Myocyte (in vitro differentiated cells): Measurements from ENCODE around the gene GMDS. TPM values are rescaled to one million over a fixed set of nuclear protein-coding genes. Genes with fewer than 3 reads are reported as not detected.
A peak's percentile ranks its signal among the peaks of the same experiment; 100 is the strongest.

Experiments used
- DNase-seq: peaks from one replicate; pipeline ENCODE4 v3.0.0-alpha.2; 2012; ENCODE audit warnings: low read depth
- total RNA-seq: library from RNA; depleted of rRNA; stranded (reverse); fragments of >200 nt; gene quantifications from 2 replicates; pipeline ENCODE4 v1.2.3, GENCODE V29; 2014

Gene GMDS
- total RNA-seq, 1 donor from 2014 or later: 9.3 TPM

DNA sequence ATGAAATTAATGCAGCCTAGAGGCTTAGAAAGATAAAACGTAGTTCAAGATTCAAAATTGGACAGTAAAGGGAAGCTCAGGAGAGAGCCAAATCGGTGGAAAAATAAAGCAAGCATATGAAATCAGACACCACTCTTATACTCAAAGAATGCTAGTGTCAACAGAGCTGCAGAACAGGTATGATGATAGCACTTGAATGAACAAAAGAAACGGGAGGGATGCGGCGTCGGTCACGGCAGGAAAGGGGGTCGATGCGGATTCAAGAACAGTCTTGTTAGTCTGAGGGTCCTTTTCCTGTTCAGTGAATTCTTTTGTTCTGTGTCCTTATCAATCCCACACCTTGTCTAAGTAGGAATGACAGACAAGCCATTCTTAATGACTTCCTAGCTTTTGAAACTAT lies 521.3 kb downstream of the GMDS start:
- no peak for DNase-seq

- DNase-seq: no peak
Measured at GRCh38 chr6:1722801-1723200, 522.6 kb downstream of the GMDS start.

DNA sequence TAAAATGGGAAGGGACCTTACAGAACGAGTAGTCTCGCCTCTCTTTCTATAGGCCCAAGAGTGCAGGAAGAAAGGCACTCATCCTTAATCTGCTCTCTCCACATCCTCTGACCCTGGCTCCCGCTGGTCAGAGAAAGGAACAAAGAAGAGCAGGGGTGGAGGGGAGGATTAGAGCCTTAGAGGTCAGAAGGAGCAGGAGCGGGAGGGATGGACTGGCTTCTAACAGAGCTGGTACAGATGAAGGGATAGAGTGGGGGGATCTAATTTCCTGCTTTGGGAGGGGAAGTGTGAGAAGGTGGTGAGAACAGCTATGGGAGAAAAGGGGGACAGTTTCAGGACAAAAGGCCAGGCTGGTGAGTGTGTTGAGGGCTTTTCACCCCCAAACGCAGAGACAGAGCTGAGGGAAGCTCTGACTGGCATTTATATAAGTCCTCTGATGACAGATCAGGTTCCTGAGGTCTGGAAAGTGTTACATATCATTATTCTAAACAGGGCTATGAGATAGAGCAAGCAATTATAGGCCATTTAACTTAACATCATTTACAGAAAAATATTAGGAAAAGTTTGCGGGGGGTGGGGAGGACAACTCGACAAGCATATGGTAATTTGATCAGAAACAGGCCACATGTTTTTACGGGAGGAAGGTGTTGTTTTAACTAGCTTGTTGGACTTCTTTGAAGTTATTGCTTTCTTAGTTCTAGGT lies 524.6 kb downstream of the GMDS start:
- no peak for DNase-seq

- DNase-seq: no peak
Measured at GRCh38 chr6:1719922-1720321, 525.5 kb downstream of the GMDS start.

DNA sequence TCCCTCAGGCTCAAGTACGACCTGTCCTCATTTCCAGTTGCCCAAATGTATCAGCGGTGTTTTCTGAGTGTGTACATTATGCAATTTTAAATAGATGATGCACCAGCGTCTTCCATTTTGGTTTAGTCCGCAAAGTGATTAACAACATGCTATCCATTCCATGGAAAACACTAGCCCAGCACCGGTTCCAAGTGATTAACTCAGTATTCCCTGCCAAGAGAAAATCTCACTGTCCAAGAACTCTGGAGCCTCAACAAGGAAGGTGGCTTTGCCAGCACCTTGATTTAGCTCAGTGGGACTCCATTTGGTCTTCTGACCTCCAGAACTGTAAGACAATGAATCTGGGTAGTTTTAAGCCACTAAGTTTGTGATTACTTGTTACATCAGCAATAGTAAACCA lies 528.5 kb downstream of the GMDS start:
- DNase-seq: no peak

- DNase-seq: no peak
Measured at GRCh38 chr6:1716396-1716795, 529.0 kb downstream of the GMDS start.

GRCh38 chr6:1715336-1715735 lies 530.1 kb downstream of the GMDS start:
- DNase-seq: peak; percentile 53

DNA sequence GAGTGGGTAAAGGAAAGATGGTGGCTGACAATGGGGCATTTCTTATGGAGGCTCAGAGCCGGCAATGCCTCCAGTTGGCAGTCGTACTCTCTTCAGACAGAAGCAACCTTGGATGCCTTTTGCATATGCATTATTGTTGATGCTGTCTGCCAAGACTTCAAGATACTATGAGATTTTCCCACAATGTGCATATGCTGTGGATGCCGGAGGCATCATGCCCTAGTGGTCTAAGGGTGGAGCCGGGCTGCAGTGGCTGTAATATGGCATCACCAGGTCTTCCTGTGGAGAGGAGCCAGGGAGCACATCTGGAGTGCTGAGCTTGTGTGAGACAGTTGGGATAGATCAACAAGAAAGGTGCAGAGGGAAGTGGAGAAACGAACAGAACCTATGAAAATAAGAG lies 530.8 kb downstream of the GMDS start:
- DNase-seq: no peak

DNA sequence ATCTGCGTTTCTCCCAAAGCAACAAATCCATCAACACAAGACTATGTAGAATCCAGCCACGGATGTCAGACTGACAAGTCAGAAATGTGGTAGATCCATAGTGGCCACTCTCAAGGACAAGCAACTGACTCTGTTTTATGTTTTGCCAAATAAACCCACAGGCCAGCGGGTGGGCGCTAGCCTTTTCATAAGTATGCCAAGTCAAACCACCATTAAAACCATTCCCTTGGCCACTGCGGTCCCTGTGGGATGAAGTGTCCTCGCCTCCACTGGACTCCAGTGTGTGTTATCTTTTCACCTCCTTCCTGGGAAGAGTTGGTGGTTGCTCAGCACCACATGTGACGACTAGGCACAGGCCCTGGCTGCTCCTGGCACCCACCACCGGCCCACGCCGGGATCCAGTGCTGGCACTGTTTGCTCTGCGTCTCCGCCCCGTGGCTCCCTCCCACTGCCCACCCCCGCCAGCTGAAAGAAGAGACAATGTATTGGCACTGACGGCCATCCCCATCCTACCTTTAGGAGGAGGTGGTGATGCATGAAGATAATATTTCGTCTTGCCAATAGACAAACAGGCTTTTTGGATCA lies 532.3 kb downstream of the GMDS start:
- peak; percentile 69 for DNase-seq

GRCh38 chr6:1712451-1712850 lies 533.0 kb downstream of the GMDS start:
- no peak for DNase-seq

- no peak for DNase-seq
Measured at GRCh38 chr6:1711136-1711535, 534.3 kb downstream of the GMDS start.

DNA sequence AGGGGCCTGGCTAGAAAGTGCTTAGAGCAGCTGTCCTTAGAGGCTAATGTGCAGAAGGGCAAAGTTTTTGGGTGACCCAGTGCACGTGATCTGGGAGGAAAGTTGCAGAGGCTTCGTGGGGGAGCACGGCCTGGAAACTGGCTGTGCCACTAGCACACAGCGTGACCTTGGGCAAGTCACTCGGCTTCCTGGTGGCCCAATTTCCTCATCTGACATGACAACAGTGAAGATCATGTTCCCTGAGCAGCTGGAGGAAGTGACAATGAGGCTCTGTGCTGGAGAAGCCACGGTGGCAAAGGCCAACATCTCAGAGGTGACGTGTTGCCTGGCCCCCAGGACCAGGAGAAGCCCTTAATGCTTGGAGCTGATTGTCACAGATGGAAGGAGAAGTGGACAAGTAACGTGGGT lies 536.2 kb downstream of the GMDS start:
- DNase-seq: no peak

GRCh38 chr6:1708820-1709219 lies 536.6 kb downstream of the GMDS start:
- no peak for DNase-seq

DNA sequence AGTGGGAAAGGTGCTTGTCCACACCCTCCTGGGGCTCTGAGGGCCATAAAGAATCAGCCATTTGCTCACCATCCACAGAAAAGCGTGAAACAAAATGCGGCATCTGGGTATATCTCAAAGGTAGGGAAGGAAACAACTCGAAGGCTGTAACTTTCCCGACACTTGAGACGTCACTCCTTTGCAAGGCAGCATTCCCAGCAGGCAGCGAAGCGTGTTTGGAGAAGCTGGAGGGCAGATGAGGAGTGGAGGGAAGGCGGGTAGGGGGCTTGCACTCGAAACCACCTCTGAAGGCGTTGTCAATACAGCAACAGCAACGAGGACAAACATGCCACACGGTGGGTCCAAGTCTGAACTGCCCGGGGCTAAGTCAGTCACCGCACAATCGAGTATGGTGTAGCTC lies 537.3 kb downstream of the GMDS start:
- no peak for DNase-seq

DNA sequence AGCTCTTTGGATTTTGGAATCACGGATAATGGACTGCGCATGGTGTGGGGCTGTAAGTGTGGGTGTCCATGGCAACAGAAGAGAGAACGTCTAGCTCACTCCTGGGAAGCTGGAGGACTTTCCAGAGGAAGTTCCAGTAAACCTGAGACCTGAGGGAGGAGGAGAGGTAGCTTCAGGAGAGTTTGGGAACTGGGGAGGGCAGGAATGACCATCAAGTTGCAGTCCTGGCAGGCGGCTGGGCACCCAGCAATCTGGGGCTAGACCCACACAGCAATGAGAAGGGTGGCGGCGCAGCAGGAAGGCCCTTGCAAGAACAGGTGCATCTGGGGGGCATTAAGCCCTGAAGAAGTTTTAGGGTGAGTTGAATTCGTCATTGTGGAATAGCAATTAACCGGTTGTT lies 539.8 kb downstream of the GMDS start:
- DNase-seq: no peak

DNA sequence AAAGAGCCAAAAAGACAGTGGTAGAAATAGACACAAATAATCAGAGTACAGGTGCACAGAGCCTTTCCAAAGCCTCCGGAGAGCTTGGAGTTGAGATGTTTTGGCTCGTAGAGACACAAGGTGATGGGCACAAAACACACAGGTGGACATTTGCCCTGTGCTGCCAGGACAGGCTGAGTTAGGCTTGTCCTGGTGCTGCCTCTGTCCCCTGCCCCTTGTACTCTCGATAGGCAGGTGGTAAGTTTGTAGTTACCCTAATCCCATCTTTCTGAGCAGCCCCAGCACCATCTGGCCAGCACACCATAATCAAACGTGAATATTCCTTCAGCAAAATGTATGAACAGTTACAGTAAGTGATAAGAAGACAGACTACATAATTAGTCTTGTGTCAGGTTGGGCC lies 540.2 kb downstream of the GMDS start:
- DNase-seq: no peak

GRCh38 chr6:1704711-1705110 lies 540.7 kb downstream of the GMDS start:
- DNase-seq: no peak

DNA sequence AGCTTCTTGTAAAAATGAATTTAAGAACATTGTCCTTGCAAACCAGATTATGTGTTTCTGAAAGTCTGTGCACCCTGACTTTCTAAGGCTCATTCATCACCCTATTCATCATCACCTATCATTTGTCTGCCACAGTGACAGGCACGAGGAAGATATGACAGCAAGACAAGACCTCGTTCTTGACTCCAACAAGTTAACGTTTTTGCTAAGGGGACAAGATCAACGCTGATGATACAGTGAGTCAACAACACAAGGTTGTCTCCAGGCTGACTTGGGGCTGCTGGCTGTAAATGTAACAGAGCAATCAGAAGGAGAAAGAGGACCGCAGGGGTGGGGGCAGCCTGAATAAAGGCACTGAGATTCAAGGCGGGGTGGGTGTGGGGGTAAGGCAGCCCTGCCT lies 541.5 kb downstream of the GMDS start:
- DNase-seq: no peak

- no peak for DNase-seq
Measured at GRCh38 chr6:1703091-1703855, 542.1 kb downstream of the GMDS start.

DNA sequence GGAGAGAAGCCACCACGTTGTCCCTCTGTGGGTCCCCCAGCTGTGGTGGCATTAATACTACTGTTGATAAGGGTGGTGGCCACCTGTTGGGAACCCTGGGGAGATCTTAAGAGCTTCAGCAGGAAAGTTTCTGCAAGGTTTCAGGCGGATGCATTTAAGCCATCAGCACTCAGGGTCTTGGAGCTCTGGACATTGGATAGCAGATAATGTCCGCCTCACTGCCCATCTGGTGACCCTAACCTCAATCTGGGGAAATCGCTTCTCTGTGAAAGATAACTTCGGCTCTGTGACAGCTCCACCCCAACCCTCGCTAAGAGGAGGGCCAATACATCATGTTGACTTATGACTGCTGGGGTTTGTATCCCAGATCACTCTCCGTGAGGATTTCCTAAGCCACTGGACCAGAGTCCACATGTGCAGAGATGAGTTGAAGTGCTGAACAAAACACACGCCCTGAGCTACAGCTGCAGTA lies 542.8 kb downstream of the GMDS start:
- no peak for DNase-seq

DNA sequence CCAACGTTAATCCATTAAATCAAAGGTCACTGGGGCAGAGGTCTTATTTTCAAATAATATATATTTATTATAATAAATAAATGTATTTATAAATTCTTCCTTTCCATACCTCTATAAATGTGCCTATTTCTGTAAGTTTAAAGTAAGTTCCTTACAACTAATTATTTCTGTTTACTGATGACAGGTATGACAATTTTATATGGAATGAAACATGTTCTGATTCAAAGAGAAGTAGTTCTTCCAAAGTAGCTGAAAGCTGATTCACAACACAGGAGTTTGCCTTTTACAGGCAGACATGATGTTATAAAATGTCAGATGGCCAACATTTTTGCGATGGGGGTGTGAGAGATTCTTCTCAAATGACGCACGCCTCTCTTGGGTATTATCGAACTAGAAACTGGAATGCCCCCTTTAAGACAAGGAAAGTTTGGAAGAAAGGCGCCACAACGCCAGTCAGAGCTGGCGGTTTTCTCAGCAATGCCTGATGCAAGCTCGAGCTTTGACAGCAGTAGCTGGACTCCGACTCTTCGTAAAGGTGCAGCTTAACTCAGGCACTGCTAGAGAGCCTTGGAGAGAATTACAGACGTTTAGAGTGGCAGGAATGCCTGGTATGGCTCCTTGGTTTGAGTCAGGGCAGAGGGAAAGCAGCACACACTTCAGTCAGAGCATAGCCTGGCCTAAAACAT lies 543.6 kb downstream of the GMDS start:
- peak; percentile 73 for DNase-seq
